Measurements from ENCODE around the gene PTPN11.
A peak's percentile ranks its signal among the peaks of the same experiment; 100 is the strongest.
"Not testable (repeated sequence)": the region's sequence is repeated elsewhere in the genome, so short reads cannot be mapped to it uniquely, and the experiment has no call there.

PTPN11 gene

DNA sequence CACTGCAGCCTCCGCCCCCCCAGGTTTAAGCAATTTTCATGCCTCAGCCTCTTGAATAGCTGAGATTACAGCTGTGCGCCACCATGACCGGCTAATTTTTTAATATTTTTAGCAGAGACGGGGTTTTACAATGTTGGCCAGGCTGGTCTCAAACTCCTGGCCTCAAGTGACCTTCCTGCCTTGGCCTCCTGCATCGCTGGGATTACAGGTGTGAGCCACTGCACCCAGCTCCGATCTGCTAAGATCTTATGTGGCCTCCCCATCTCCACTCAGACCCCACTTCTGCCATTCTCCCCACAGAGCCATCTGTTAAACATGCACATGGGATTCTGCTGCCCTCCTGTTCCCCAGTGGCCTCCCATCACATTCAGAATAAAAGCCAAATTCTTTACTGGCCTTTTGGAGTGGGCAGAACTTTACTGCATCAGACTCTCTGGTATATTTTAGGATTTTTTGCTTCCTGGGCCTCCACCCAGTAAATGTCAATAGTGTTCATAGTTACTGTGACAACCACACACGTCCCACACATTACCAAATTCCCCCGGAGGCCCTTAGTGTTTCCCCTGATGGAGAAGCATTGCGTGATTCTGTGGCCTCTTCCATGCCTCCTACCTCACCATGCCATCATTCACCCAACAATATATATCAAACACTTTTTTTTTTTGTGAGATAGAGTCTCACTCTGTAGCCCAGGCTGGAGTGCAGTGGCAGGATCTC lies 96.3 kb downstream of the PTPN11 start:
- DNase-seq (ENCODE audit: low read depth, low spot score), result no peak

DNA sequence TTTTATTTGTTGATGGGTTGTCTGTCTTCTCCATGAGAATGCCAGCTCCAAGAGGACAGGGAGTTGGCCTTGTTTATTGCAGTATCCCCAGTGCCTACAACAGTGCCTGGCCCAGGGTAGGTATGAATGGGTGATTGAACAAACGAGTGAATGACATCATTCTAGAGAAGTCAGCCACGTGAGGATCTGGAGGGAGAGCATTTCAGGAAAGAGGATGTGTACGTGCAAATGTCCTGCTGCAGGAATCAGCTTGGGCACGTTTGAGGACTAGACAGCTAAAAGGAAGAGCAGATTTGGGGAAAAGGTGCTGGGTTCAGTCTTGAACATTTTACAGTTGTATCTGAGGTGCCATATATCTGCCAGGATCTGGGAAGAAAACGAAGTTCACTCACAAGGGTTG lies 97.1 kb downstream of the PTPN11 start:
- no peak for DNase-seq (ENCODE audit: low read depth, low spot score)

DNA sequence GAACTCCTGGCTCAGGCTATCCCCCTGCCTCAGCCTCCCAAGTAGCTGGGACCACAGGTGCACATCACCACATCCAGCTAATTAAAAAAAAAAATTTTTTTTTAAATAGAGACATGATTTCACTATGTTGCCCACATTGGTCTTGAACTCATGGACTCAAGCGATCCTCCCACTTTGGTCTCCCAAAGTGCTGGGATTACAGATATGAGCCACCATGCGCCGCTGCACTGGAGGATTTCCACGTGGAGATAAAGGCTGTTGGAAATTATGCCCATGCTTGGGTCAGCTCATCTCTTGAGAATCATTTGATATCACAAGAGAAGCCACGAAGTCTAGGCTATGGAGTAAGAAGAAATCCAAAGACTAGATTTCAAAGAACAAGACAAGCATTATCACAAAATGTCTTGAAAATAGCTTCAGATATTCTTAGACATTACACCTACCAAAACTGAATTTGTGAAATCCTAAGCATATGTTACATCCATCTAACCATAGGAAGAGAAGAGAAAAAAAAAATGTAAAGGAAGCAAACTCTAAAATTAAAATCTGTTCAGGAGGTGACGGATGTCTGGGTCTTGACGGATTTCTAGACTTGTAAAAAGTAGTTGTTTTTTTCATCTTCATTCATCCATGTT lies 99.1 kb downstream of the PTPN11 start:
- no peak for DNase-seq (ENCODE audit: low read depth, low spot score)

DNA sequence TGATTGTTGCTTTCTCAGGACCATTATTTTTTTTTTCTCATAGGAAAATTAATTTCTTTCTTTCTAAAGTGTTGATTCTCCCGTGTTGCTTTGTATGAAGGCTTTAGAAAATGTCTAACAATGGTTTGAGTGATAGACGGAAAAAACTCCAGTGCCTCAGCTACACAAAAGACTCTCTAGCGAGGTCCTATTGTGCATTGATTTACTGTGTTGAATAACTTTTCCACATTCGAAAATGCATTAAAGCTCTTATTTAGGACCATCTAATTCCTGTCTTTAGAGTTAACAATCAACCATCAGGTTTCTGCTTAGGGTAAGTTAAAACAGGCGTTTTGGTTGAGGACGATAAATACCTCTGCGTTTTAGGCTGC lies 99.6 kb downstream of the PTPN11 start:
- DNase-seq (ENCODE audit: low read depth, low spot score), result no peak

DNA sequence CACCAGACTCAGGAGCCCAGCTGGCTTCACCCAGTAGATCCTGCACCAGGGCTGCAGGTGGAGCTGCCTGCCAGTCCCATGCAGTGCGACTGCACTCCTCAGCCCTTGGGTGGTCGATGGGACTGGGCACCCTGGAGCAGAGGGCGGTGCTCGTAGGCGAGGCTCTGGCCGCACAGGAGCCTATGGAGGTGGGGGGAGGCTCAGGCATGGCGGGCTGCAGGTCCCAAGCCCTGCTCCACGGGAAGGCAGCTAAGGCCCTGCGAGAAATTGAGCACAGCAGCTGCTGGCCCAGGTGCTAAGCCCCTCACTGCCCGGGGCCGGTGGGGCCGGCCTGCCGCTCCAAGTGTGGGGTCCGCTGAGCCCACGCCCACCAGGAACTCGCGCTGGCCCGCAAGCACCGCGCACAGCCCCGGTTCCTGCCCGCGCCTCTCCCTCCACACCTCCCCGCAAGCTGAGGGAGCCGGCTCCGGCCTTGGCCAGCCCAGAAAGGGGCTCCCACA lies 101.1 kb downstream of the PTPN11 start:
- DNase-seq (ENCODE audit: low read depth, low spot score), result not testable (repeated sequence)

DNA sequence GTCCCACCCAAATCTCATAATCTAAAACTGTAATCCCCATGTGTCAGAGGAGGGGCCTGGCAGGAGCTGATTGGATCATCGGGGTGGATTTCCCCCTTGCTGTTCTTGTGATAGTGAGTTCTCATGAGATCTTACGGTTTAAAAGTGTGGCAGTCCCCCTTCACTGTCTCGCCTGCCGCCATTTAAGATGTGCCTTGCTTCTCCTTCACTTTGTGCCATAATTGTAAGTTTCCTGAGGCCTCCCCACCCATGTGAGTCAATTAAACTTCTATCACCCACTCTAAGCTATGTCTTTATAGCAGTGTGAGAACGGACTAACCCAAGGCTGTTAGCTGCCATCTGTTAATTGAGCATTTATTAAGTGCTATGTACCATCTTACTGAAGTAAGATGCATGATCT lies 105.1 kb downstream of the PTPN11 start:
- no peak for DNase-seq (ENCODE audit: low read depth, low spot score)

DNA sequence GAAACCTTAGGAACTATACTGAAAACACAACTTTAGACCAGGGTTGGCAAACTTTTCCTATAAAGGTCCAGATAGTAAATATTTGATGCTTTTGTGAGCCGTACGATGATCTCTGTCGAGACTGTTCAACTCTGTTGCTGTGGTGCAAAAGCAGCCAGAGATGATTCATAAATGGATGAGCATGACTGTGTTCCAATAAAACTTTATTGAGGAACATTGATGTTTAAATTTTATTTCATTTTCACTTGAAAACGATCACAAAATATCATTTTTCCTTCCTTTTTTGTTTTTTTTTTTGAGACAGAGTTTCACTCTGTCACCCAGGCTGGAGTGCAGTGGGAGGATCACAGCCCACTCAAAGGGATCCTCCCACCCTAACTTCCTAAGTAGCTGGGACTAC lies 105.5 kb downstream of the PTPN11 start:
- no peak for DNase-seq (ENCODE audit: low read depth, low spot score)

DNA sequence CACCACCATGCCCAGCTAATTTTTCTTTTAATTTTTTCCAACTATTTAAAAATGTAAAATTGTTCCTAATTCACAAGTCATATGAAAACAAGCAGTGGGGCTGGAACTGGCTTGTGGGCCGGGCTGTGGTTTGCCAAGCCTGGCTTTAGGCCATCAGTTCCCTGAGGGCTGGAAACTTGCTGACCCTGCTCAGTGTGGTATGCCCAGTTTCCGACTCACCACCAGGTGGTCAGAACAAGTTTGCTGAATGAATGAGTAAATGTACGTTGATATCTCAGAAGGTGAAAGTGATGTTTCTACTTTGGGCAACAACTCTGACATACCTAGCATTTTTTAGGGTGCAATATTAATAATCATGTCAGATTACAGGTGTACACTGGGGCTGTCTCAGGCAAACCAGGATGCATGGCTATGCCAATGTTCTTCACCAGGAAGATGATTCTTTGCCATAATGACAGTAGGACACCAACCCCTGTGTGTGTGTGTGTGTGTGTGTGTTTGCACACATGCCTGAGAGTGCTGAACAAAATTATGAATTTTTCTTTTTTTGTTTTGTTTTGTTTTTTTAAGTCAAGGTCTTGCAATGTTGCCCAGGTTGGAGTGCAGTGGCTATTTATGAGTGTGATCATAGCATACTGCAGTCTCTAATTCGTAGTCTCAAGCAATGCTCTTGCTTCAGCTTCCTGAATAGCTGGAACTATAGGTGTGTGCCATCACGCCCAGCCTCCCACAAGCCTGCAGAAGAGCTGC lies 106.1 kb downstream of the PTPN11 start:
- DNase-seq (ENCODE audit: low read depth, low spot score), result peak; percentile 78

DNA sequence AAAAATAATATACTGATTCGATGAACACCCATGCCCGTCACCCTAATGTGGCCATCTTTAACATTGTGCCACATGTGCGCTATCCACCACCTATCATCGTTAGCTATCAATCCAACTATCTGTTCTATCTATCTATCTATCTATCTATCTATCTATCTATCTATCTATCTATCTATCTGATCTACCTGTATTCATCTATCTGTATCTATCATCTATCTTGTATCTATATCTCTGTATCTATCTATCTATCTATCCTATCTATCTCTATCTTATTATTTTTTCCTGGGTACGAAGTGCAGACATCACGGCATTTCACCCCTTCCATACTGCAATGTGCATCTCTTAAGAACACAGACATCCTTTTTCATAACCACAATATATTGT lies 106.7 kb downstream of the PTPN11 start:
- DNase-seq (ENCODE audit: low read depth, low spot score), result no peak

DNA sequence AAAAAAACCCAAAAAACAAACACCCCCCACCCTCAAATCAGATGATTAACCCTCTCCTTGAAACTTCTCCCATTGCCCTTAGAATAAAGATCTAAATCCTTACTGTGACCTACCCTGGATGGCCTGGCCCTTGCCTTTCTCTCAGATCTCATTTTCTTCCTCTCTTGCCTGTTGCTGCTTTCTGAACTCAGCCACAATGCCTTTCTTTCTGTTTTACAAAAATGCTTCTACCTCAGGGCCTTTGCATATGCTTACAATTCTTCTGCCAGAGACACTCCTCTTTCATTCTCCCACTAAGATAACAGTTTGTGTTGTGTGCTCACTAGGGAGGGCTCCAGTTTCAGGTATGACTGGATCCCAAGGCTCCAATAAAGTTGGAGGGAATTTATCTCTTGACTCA lies 108.3 kb downstream of the PTPN11 start:
- no peak for DNase-seq (ENCODE audit: low read depth, low spot score)

DNA sequence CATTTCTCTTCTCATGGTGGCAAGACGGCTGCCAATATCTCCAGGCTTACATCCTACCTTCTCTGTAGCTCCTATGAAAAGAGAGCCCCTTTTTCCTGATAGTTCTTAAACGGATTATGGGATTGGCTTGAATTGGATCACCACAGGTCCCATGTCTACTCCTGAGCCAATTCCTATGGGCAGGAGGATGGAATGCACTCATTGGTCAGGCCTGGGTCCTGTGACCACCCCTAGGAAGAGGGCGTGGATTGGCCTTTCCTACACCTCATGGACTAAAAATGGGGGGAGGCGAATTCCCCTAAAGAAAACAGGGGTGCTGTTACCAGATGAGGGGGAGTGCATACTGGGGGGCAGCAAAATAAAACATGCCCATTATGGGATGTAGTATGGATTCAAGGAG lies 108.8 kb downstream of the PTPN11 start:
- DNase-seq (ENCODE audit: low read depth, low spot score), result no peak

DNA sequence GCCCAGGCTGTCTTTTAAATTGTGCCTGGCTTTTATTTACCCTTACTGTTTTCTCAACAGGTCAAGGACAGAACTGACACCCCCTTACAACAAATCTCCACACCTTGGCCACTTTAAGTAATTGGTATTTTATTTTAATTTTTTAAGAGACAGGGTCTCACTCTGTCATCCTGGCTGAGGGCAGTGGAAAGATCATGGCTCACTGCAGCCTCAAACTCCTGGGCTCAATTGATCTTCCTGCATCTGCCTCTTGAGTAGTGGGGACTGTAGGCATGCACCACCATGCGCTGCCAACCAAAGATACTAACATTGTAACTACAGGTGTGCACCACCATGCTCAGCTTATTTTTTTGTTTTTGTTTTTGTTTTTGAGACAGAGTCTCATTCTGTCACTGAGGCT lies 109.8 kb downstream of the PTPN11 start:
- DNase-seq (ENCODE audit: low read depth, low spot score), result no peak

DNA sequence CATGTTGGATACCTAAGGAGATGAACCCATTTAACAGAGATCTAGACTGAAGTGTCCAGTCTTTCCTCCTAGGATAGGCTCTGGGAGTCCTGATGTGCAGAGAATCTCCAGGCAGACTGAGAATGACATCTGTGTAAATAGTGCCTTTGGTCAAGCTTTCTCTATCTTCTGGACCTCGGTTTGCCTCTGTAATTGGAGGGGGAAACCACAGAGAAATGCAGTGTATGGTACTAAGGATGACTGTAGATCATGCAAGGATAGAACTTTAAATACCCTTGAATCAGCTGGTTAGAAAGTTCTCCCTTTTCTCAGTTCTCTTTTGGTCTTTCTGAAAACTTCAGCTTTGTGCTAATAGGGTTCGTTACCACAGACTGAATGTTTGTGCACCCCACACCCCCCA lies 112.2 kb downstream of the PTPN11 start:
- no peak for DNase-seq (ENCODE audit: low read depth, low spot score)

DNA sequence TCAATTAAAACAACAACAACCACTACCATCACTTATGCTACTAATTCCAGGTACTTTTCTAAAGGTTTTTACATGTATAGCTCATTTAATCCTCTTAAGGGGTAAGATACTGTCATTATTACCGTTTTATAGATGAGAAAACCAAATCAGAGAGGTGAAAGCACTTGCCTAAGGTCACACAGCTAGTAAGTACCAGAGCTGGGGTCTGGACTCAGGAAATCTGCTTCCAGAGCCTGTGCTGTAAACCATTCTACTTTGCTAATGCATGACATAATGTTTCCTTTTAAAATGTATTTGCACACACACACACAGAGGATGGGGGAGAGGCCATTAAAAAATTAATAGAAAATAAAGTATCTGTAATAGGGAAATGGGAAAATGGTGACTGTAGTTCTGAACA lies 113.4 kb downstream of the PTPN11 start:
- DNase-seq (ENCODE audit: low read depth, low spot score), result no peak

DNA sequence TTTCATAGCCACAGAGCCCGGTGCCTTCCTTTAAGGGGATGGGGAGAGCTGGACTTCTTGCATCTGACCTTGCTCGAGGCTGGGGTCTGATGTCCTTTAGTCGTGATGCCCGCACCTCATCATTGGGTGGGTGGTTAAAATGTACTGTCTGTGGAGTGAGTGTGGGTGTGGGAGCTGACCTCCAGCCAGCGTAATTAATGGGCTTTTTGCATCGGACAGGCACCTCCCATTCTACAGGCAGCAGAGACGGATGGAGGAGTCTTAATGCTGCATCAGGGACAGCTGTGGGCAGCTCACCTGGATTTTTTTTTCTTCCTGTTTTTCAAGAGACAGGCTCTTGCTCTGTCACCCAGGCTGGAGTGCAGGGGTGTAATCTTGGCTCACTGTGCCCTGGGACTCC lies 114.8 kb downstream of the PTPN11 start:
- no peak for DNase-seq (ENCODE audit: low read depth, low spot score)

DNA sequence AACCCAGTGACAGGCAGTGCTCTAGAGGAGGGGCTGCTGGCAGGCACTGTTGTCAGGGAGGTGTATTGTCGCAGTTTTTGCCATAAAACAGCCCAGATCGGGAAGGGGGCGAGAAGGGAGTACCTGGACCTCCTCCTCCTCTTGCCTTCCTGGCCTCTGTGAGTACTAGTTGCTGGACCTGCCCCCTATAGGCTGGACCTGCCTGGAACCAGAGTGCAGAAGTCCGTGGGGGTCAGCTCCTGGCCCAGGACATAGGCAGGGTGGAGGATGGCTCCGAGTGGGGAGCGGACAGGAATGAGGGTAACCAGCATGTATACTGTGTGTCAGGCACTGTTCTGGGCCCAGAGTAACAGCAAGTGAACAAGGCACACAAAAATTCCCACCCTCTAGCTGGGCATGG lies 116.3 kb downstream of the PTPN11 start:
- no peak for DNase-seq (ENCODE audit: low read depth, low spot score)

DNA sequence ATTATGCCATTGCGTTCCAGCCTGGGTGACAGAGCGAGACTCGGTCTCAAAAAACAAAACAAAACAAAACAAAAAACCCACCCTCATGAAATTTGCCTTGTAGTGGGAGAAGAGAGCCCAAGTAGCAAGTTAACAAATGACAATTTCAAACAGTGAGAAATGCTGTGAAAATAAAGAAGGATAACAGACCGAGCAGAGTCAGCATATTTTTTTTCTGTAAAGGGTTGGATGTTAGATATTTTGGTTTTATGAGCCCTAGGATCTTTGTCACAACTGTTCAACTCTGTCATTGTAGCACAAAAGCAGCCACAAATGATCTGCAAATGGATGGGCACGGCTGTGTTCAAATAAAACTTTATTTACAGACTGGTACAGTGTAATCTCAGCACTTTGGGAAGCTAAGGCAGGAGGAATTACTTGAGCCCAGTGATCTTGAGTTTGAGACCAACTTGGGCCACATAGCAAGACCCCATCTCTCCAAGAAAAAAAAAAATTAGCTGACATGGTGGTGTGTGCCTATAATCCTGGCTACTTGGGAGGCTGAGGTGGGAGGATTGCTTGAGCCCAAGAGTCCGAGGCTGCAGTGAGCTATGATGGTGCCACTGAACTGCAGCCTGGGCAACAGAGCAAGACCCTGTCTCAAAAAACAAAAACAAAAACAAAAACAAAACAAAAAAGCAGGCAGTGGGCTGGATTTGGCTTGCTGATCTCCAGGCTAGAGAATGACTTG lies 117.1 kb downstream of the PTPN11 start:
- no peak for DNase-seq (ENCODE audit: low read depth, low spot score)

DNA sequence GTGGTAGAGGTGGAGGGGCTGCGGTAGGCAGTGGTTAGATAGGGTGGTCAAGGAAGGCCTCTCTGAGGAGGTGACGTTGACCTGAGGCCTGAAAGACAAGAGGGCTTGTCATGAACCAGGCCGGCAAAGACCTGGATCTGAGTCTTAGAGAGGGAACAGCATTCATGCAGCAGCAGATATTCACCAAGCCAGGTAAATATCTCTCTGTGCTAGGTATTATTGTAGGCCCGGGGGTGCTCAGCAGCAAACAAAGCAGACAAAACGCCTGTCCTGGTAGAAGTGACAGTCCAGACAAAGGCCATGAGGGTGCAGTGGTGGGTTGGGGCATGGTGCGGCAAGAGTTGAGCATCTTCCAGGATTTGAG lies 117.6 kb downstream of the PTPN11 start:
- DNase-seq (ENCODE audit: low read depth, low spot score), result no peak

DNA sequence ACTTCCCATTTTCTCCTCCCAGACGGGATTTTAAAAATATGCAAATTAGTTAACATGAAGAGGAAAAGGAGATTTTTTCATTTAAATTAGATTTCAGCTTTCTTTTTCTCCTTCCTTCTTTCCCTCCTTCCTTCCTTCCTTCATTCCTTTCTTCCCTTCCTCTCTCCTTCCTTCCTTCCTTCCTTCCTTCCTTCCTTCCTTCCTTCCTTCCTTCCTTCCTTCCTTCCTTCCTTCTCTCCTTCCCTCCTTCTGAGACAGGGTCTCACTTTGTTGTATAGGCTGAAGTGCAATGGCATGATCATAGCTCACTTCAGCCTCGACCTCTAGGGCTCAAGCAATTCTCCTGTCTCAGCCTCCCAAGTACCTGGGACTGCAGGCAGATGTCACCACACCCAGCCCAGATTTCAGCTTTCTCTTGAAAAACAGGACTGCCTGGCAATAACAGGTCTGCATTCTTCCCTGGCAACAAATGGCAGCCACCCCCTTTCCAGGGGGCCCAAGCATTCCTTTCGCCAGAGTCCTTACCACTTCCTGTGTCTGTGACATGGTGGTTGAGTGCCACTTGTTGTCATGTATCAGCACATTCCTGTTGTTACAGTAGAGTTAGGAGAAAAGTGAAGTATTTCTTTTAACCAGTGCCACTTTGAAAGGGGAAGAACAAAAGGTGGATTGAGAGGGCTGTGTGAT lies 119.1 kb downstream of the PTPN11 start:
- DNase-seq (ENCODE audit: low read depth, low spot score), result peak; percentile 79

DNA sequence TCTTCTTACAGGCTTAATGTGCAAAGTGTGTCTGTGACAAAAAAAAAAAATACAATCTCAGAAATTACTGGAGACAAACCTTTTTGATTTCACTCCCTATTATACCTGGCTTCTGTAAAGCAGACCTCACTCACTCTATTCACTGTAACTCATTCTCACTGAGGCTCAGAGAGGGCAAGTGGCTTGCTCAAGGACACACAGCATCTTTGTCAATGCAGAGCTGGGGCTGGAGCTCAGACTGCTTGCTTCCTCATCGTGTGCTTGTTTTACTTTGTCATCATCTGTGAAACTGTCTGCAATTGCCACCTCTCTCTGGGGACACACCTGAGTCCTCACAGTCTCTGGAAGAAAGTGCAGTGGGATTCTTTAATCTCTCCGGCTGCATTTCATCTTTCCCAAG lies 120.0 kb downstream of the PTPN11 start:
- no peak for DNase-seq (ENCODE audit: low read depth, low spot score)

DNA sequence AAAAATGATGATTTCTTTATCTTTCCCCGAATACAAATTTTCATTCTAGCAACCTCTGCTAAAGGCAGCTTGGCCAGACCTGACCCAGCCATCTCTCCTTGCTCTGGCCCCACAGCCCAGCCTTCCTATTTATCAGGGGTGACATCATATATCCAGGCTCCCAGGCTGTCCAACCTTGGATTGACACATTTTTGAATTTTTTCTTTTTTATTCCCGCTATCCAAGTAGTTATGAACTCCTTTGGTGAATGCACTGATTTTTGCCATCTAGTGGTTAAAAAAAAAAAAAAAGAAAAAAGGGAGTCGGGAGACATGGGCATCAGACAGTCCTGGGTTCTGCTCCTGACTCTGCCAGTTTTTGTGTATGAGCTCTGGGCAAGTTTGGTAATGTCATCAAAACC lies 120.5 kb downstream of the PTPN11 start:
- DNase-seq (ENCODE audit: low read depth, low spot score), result no peak

DNA sequence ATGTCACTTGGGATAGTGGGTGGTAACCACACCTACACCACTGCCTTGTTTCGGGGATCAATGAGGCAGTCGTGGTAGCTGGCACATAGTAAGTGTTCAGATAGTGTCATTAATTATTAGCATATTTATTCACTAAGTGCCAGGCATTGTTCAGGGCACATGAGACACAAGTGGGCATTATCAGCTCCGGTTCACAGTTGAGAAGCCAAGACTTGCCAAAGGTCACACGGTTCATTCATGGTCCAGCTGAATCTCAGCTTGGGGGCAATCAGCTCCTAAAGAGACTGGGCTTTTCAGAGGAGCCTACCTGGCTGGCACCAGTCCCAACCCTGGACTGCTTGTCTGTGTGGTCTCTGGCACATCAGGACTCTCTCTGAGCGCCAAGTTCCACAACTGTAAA lies 121.3 kb downstream of the PTPN11 start:
- DNase-seq (ENCODE audit: low read depth, low spot score), result no peak

All from astrocyte of the hippocampus (primary cell).